H1 (cell line): Measurements from ENCODE around the gene CAMKK2. TPM values are rescaled to one million over a fixed set of nuclear protein-coding genes. Genes with fewer than 3 reads are reported as not detected.

Source experiments
- CTCF ChIA-PET: fragments of 300-600 bp; sonication (Branson Sonifier 250); formaldehyde crosslinking; loops from one replicate; lab custom pipeline; 2021; ENCODE audit not compliant: partially characterized antibody; lab: Charles Lee
- POLR2A ChIA-PET: fragments of 300-600 bp; sonication (Branson Sonifier 250); formaldehyde crosslinking; loops from one replicate; lab custom pipeline; 2021; ENCODE audit warnings: inconsistent platforms; ENCODE audit not compliant: partially characterized antibody; lab: Charles Lee
- DNase-seq, 2 experiments: peaks; one replicate each; pipeline versions ENCODE4 v3.0.0 to v3.0.0-alpha.2; 2010 to 2022; ENCODE audit warnings: low spot score in 2 of 2, low read depth in 1 of 2, mixed read lengths in 1 of 2
- FAIRE-seq: peaks from 2 replicates; lab custom pipeline; 2011; peaks lifted over from hg19 to GRCh38; lab: Jason Lieb, UNC
- H2AFZ ChIP-seq: 2 replicates; pipeline ENCODE4 v1.8.1; 2012; ENCODE audit warnings: low read length, inconsistent platforms
- H2AK5ac ChIP-seq: 2 replicates; pipeline ENCODE4 v1.6.1; 2013; ENCODE audit warnings: low read depth, low read length
- H2BK120ac ChIP-seq: replicated peaks from 2 replicates; pipeline ENCODE3; 2013; ENCODE audit warnings: low read depth, low read length, inconsistent platforms
- H2BK12ac ChIP-seq: 2 replicates; pipeline ENCODE4 v1.6.1; 2013; ENCODE audit warnings: low read depth, low read length
- H2BK15ac ChIP-seq: 2 replicates; pipeline ENCODE4 v1.6.1; 2013; ENCODE audit warnings: low read length
- H2BK20ac ChIP-seq: 2 replicates; pipeline ENCODE4 v1.6.1; 2013; ENCODE audit warnings: low read length
- H2BK5ac ChIP-seq: 2 replicates; pipeline ENCODE4 v1.6.1; 2013; ENCODE audit warnings: low read depth, low read length
- H3K14ac ChIP-seq: 2 replicates; pipeline ENCODE4 v1.6.1; 2013; ENCODE audit warnings: inconsistent platforms; ENCODE audit not compliant: insufficient read length
- H3K18ac ChIP-seq: 2 replicates; pipeline ENCODE4 v1.6.1; 2013; ENCODE audit warnings: low read length; ENCODE audit errors: extremely low read depth
- H3K23ac ChIP-seq: 2 replicates; pipeline ENCODE4 v1.6.1; 2013; ENCODE audit warnings: inconsistent platforms; ENCODE audit not compliant: insufficient read length
- H3K23me2 ChIP-seq: 2 replicates; pipeline ENCODE4 v1.6.1; 2013; ENCODE audit warnings: low read depth, low read length
- H3K27ac ChIP-seq: 2 replicates; pipeline ENCODE4 v1.6.1; 2011; ENCODE audit warnings: low read depth, low read length, inconsistent platforms
- H3K27me3 ChIP-seq, 4 experiments: replicated peaks in 1 of 4; 1 replicate in 1 of 4; 2 replicates in 3 of 4; pipeline versions ENCODE4 v1.6.1 to v1.8.1; 2011 to 2013; ENCODE audit warnings: low read length in 3 of 4, mild to moderate bottlenecking in 3 of 4, inconsistent platforms in 2 of 4, mixed read lengths in 2 of 4, moderate library complexity in 1 of 4; ENCODE audit not compliant: control insufficient read depth in 3 of 4, insufficient read depth in 3 of 4; ENCODE audit errors: extremely low read depth in 1 of 4
- H3K36me3 ChIP-seq, 4 experiments: 2 replicates each; pipeline versions ENCODE4 v1.6.1 to v1.8.1; 2011 to 2013; ENCODE audit warnings: mild to moderate bottlenecking in 4 of 4, low read length in 3 of 4, moderate library complexity in 2 of 4, control low read depth in 1 of 4, inconsistent platforms in 1 of 4; ENCODE audit not compliant: insufficient read depth in 4 of 4, control insufficient read depth in 2 of 4
- H3K4ac ChIP-seq: replicated peaks from 2 replicates; pipeline ENCODE3; 2013; ENCODE audit warnings: low read length, low read depth, mixed read lengths, inconsistent platforms; ENCODE audit not compliant: insufficient read length
- H3K4me1 ChIP-seq, 4 experiments: replicated peaks in 1 of 4; 1 replicate in 1 of 4; 2 replicates in 3 of 4; pipeline versions ENCODE4 v1.6.1 to v1.8.1; 2011 to 2013; ENCODE audit warnings: low read length in 3 of 4, inconsistent platforms in 2 of 4, mixed read lengths in 1 of 4; ENCODE audit not compliant: insufficient read depth in 4 of 4, control insufficient read depth in 3 of 4
- H3K4me2 ChIP-seq, 2 experiments: 2 replicates each; pipeline versions ENCODE4 v1.6.1 to v1.8.1; 2011 to 2013; ENCODE audit warnings: low read depth in 2 of 2, low read length in 2 of 2, control low read depth in 1 of 2, inconsistent platforms in 1 of 2, mild to moderate bottlenecking in 1 of 2; ENCODE audit not compliant: insufficient read depth in 1 of 2
- H3K4me3 ChIP-seq, 4 experiments: fragments of 200-600, 300-600 bp in 1 of 4; sonication (generic), shearing (Covaris generic), sonication (Bioruptor Twin) in 1 of 4; 2 replicates each; pipeline versions ENCODE4 v1.5.1 to v1.8.1; 2011 to 2016; ENCODE audit warnings: low read length in 4 of 4, low read depth in 3 of 4, control low read depth in 2 of 4, inconsistent platforms in 2 of 4, mild to moderate bottlenecking in 2 of 4, mixed read lengths in 1 of 4, moderate library complexity in 1 of 4; ENCODE audit not compliant: insufficient read depth in 2 of 4; ENCODE audit errors: extremely low read depth in 1 of 4
- H3K56ac ChIP-seq: replicated peaks from 2 replicates; pipeline ENCODE3; 2013; ENCODE audit warnings: low read depth, mild to moderate bottlenecking, mixed read lengths, low read length, inconsistent platforms; ENCODE audit not compliant: insufficient read length
- H3K79me1 ChIP-seq: 2 replicates; pipeline ENCODE4 v1.6.1; 2013; ENCODE audit warnings: low read depth, low read length, control low read depth
- H3K79me2 ChIP-seq, 2 experiments: 2 replicates each; pipeline versions ENCODE4 v1.6.1 to v1.8.1; 2012 to 2013; ENCODE audit warnings: low read length in 2 of 2, mild to moderate bottlenecking in 2 of 2, inconsistent platforms in 1 of 2; ENCODE audit not compliant: insufficient read depth in 2 of 2, control insufficient read depth in 1 of 2
- H3K9ac ChIP-seq, 4 experiments: replicated peaks in 1 of 4; 1 replicate in 1 of 4; 2 replicates in 3 of 4; pipeline versions ENCODE4 v1.6.1 to v1.8.1; 2011 to 2013; ENCODE audit warnings: low read depth in 3 of 4, low read length in 3 of 4, control low read depth in 2 of 4, mild to moderate bottlenecking in 2 of 4, moderate library complexity in 2 of 4, inconsistent platforms in 1 of 4; ENCODE audit errors: extremely low read depth in 1 of 4
- H3K9me3 ChIP-seq, 2 experiments: 2 replicates each; pipeline versions ENCODE4 v1.6.1 to v1.8.1; 2012 to 2013; ENCODE audit warnings: mild to moderate bottlenecking in 2 of 2, moderate library complexity in 2 of 2, control low read depth in 1 of 2, inconsistent platforms in 1 of 2, low read depth in 1 of 2, low read length in 1 of 2, mixed read lengths in 1 of 2; ENCODE audit not compliant: insufficient read depth in 2 of 2
- H4K20me1 ChIP-seq, 2 experiments: replicated peaks in 1 of 2; 2 replicates each; pipeline versions ENCODE3 to v1.8.1; 2011 to 2013; ENCODE audit warnings: inconsistent platforms in 2 of 2, low read length in 2 of 2, mild to moderate bottlenecking in 1 of 2; ENCODE audit not compliant: insufficient read depth in 2 of 2, control insufficient read depth in 1 of 2
- H4K5ac ChIP-seq: 2 replicates; pipeline ENCODE4 v1.6.1; 2013; ENCODE audit warnings: low read length, low read depth, mixed read lengths, inconsistent platforms; ENCODE audit not compliant: insufficient read length
- H4K8ac ChIP-seq: 2 replicates; pipeline ENCODE4 v1.8.0; 2013; ENCODE audit warnings: mild to moderate bottlenecking, moderate library complexity, low read length, inconsistent platforms; ENCODE audit not compliant: insufficient read depth; ENCODE audit errors: extremely low read depth
- H4K91ac ChIP-seq: replicated peaks from 2 replicates; pipeline ENCODE3; 2013; ENCODE audit warnings: low read length, mixed read lengths, inconsistent platforms; ENCODE audit not compliant: insufficient read length
- ATF2 ChIP-seq: IDR thresholded peaks from 2 replicates; pipeline ENCODE4 v1.6.1; 2012; ENCODE audit warnings: low read length, inconsistent platforms
- BACH1 ChIP-seq: IDR thresholded peaks from 2 replicates; pipeline ENCODE4 v1.6.1; 2012; ENCODE audit warnings: low read length, improper control_type of control experiment
- JUND ChIP-seq: IDR thresholded peaks from 2 replicates; pipeline ENCODE4 v1.6.1; 2011; ENCODE audit warnings: mild to moderate bottlenecking, improper control_type of control experiment, low read length
- RNF2 ChIP-seq: fragments of 200-900, 300-1000 bp; sonication (generic); IDR thresholded peaks from 2 replicates; pipeline ENCODE4 v1.7.1; 2016; ENCODE audit warnings: borderline replicate concordance, low read depth, mild to moderate bottlenecking, antibody characterized with exemption, low read length; ENCODE audit not compliant: poor library complexity, severe bottlenecking; ENCODE audit errors: missing control alignments
- SIN3A ChIP-seq, 2 experiments: IDR thresholded peaks in 1 of 2; conservative IDR thresholded peaks in 1 of 2; 2 replicates each; pipeline ENCODE4 v1.6.1; 2011 to 2012; ENCODE audit warnings: low read length in 2 of 2, improper control_type of control experiment in 1 of 2, low read depth in 1 of 2, mild to moderate bottlenecking in 1 of 2
- TAF1 ChIP-seq: IDR thresholded peaks from 2 replicates; pipeline ENCODE4 v1.6.1; 2011; ENCODE audit warnings: mild to moderate bottlenecking, low read depth, low read length
- TBP ChIP-seq: IDR thresholded peaks from 2 replicates; pipeline ENCODE4 v1.6.1; 2011; ENCODE audit warnings: low read depth, low read length, improper control_type of control experiment
- WGBS, 2 experiments: shearing (Covaris generic) in 1 of 2; methylation state at CpG; one replicate each; pipeline versions ENCODE4 v1.1.6 to v1.1.7; 2013 to 2015; ENCODE audit warnings: low lambda C conversion rate in 2 of 2, mixed read lengths in 2 of 2, inconsistent platforms in 1 of 2, low coverage in 1 of 2, missing lambda C conversion rate in 1 of 2; ENCODE audit not compliant: insufficient replicate concordance in 2 of 2, insufficient coverage in 1 of 2, insufficient read length in 1 of 2; ENCODE audit errors: extremely low coverage in 1 of 2, missing lambda C conversion rate in 1 of 2; 5-methylcytosine and 5-hydroxymethylcytosine counted together
- polyA plus RNA-seq, 7 experiments: library from polyadenylated mRNA; depleted of rRNA in 3 of 7; stranded (reverse) in 5 of 7; unstranded in 2 of 7; fragments of >200 nt in 5 of 7; fragments of 200-250 nt in 2 of 7; gene quantifications; 1 replicate in 5 of 7; 2 replicates in 1 of 7; 4 replicates in 1 of 7; pipeline versions ENCODE4 v1.2.1 to v1.2.3, GENCODE V29; 2011 to 2013; ENCODE audit warnings: missing spikeins in 2 of 7, mixed read lengths in 2 of 7
- total RNA-seq: library from RNA; stranded (reverse); fragmentation: NEBNext Ultra II Directional; extraction: Animal tissue kit (Norgen Biotek cat#: 25700); gene quantifications from 2 replicates; pipeline ENCODE4 v1.2.1, GENCODE V29; 2021
- TF ChIP-seq, protein P1 (sequence below): IDR thresholded peaks from 2 replicates; pipeline ENCODE4 v1.6.1; 2011; ENCODE audit warnings: low read length, improper control_type of control experiment
- TF ChIP-seq, protein P2 (sequence below): IDR thresholded peaks from 2 replicates; pipeline ENCODE4 v1.6.1; 2012; ENCODE audit warnings: inconsistent platforms

CAMKK2 gene
- total and polyA plus RNA-seq, 2 of the 8 experiments (the other 6 are each of a cell fraction or from before 2014, with no cell fraction given), result 29.6 to 30.6 TPM

DNA sequence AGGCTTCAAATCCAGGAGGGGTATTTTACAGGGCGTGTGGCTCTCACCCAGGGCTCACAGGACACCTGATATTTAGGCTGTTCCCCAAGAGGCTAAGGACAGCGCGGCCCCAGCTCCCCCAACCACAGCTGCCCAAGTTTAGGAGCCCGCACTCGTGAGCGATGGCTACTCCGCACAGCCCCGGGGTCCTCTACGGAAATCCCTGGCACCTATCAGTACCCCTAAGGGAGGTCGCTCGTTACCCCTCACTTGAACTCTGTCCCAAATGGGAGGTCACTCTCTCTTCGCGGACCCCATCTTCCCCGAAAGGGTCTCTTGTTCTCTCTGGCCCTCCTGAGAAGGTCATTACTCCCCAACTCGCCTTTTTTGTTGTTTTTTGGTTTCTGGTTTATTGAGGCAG, 87.3 kb downstream of the CAMKK2 start:
- H3K14ac ChIP-seq, result no peak overlapping the region
- WGBS, 2 experiments, result 84% methylated on average over 15 of the region's 15 CpGs; no CpG with 5 or more reads in 1 of the 2 experiments
- DNase-seq, result no peak
- H4K20me1 ChIP-seq, result no peaks in the 10 kb centered on the region
- POLR2A ChIA-PET, result no interaction called here
- H3K18ac ChIP-seq, result no peak overlapping the region
- H2AFZ ChIP-seq, result no peak overlapping the region
- no peak overlapping the region for H2BK5ac ChIP-seq
- H3K4ac ChIP-seq, result no peak overlapping the region
- H2BK15ac ChIP-seq, result 0 out of 2 replicates have a peak overlapping the region, but pooled peaks have one; percentile 16
- no peak overlapping the region for H3K56ac ChIP-seq
- CTCF ChIA-PET, result interaction anchor here (0.6 kb wide), 1 partner anchor 542 kb away, joined by 3 read pairs; no protein-coding TSS in a partner anchor
- peak overlapping the region; percentile 25; the same call in 1 of the 2 replicates for H4K8ac ChIP-seq
- FAIRE-seq, result no peak
- H3K27ac ChIP-seq, result no peak overlapping the region
- no peak overlapping the region; the same call in 1 of the 2 replicates for H2BK12ac ChIP-seq
- H3K4me3 ChIP-seq, result peak overlapping the region in 2 of 4 experiments; percentile 1 to 73; a peak in 3 of 8 replicates
- no peak overlapping the region for H2AK5ac ChIP-seq
- peaks cover 0 to 4% (median 0%) of the 10 kb centered on the region in 4 experiments; a peak in 3 of 7 replicates for H3K4me1 ChIP-seq
- no peak overlapping the region for H2BK120ac ChIP-seq
- H3K9me3 ChIP-seq, result no peaks in the 10 kb centered on the region
- no peaks in the 10 kb centered on the region for H3K79me2 ChIP-seq
- no peak overlapping the region for H3K9ac ChIP-seq
- peaks cover 0 to 5% (median 2%) of the 10 kb centered on the region in 4 experiments; a peak in 2 of 7 replicates for H3K27me3 ChIP-seq
- peaks cover 8% of the 10 kb centered on the region; the same call in 1 of the 2 replicates for H3K23me2 ChIP-seq
- no peaks in the 10 kb centered on the region for H3K79me1 ChIP-seq
- no peak overlapping the region; a peak in 1 of 4 replicates for H3K4me2 ChIP-seq
- no peak overlapping the region for H3K23ac ChIP-seq
- H3K36me3 ChIP-seq, result no peaks in the 10 kb centered on the region
- H2BK20ac ChIP-seq, result no peak overlapping the region
- no peak overlapping the region for H4K91ac ChIP-seq
- no peak overlapping the region for H4K5ac ChIP-seq
- TF ChIP-seq, protein P1, sequence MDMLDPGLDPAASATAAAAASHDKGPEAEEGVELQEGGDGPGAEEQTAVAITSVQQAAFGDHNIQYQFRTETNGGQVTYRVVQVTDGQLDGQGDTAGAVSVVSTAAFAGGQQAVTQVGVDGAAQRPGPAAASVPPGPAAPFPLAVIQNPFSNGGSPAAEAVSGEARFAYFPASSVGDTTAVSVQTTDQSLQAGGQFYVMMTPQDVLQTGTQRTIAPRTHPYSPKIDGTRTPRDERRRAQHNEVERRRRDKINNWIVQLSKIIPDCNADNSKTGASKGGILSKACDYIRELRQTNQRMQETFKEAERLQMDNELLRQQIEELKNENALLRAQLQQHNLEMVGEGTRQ, result no peak
- TF ChIP-seq JUND (no peak), TBP (no peak), RNF2 (no peak), TAF1 (no peak), SIN3A (conservative IDR thresholded peaks at IDR 0.05 in 1 of 2, IDR thresholded peaks at IDR 0.05 in 1 of 2; ENCODE audit: low read depth in 1 of 2, low read length in 2 of 2) (no peak), ATF2 (no peak), BACH1 (no peak)
- TF ChIP-seq, protein P2, sequence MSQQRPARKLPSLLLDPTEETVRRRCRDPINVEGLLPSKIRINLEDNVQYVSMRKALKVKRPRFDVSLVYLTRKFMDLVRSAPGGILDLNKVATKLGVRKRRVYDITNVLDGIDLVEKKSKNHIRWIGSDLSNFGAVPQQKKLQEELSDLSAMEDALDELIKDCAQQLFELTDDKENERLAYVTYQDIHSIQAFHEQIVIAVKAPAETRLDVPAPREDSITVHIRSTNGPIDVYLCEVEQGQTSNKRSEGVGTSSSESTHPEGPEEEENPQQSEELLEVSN, result no peak
